Natural killer cell (primary cell): ENCODE measurements around the gene PNMA1. TPM values are rescaled to one million over a fixed set of nuclear protein-coding genes. Genes with fewer than 3 reads are reported as not detected.

Source experiments
- ATAC-seq, 3 donors: fragments of 150-1000 bp in 2 of 3; fragments of 200-7000 bp in 1 of 3; cut with Tn5 transposase; 1 replicate in 1 of 3; 2 replicates in 2 of 3; pipeline ENCODE4 v1.10.0; 2021; ENCODE audit warnings: mild to moderate bottlenecking in 2 of 3, moderate library complexity in 2 of 3
- DNase-seq, 2 donors: peaks; one replicate each; pipeline versions ENCODE4 v3.0.0 to v3.0.0-alpha.2; 2013 to 2021; ENCODE audit warnings: mixed read lengths in 1 of 2
- H3K27ac ChIP-seq: one replicate; pipeline ENCODE4 v1.5.1; 2013; ENCODE audit warnings: mild to moderate bottlenecking, low read length
- H3K27me3 ChIP-seq: one replicate; pipeline ENCODE4 v1.6.1; 2013; ENCODE audit warnings: low read length; ENCODE audit not compliant: control insufficient read depth, insufficient read depth
- H3K36me3 ChIP-seq: one replicate; pipeline ENCODE4 v1.6.1; 2013; ENCODE audit warnings: low read length; ENCODE audit not compliant: control insufficient read depth, insufficient read depth
- H3K4me1 ChIP-seq: one replicate; pipeline ENCODE4 v1.6.1; 2013; ENCODE audit warnings: low read length; ENCODE audit not compliant: control insufficient read depth, insufficient read depth
- H3K4me3 ChIP-seq: one replicate; pipeline ENCODE4 v1.5.1; 2013; ENCODE audit warnings: low read length
- H3K9me3 ChIP-seq: one replicate; pipeline ENCODE4 v1.6.1; 2013; ENCODE audit warnings: low read length; ENCODE audit not compliant: control insufficient read depth, insufficient read depth
- H3K27ac Mint-ChIP-seq, 2 donors: one replicate each; pipeline ENCODE4 v1.8.0; 2022; ENCODE audit warnings: mild to moderate bottlenecking in 2 of 2, mixed read lengths in 2 of 2, moderate library complexity in 1 of 2
- H3K27me3 Mint-ChIP-seq, 2 donors: one replicate each; pipeline ENCODE4 v1.8.0; 2022; ENCODE audit warnings: low read depth in 2 of 2, mixed read lengths in 2 of 2
- H3K36me3 Mint-ChIP-seq: one replicate; pipeline ENCODE4 v1.8.0; 2022; ENCODE audit warnings: mixed read lengths
- H3K4me1 Mint-ChIP-seq, 2 donors: one replicate each; pipeline ENCODE4 v1.8.0; 2022; ENCODE audit warnings: mixed read lengths in 2 of 2
- H3K4me3 Mint-ChIP-seq: one replicate; pipeline ENCODE4 v1.8.0; 2022; ENCODE audit warnings: mild to moderate bottlenecking, moderate library complexity, mixed read lengths
- H3K9me3 Mint-ChIP-seq, 2 donors: one replicate each; pipeline ENCODE4 v1.8.0; 2022; ENCODE audit warnings: mixed read lengths in 2 of 2
- WGBS: methylation state at CpG from one replicate; pipeline ENCODE4 v1.1.7; 2013; ENCODE audit warnings: missing lambda C conversion rate; ENCODE audit not compliant: insufficient coverage; 5-methylcytosine and 5-hydroxymethylcytosine counted together
- intact Hi-C: fragments of 100-400 bp; cut with micrococcal nuclease; formaldehyde crosslinking; loops from one replicate; pipeline ENCODE4 v1.14.2; 2022
- total RNA-seq, 4 donors: library from RNA; stranded (reverse); fragments of 120-200 nt in 1 of 4; gene quantifications; one replicate each; pipeline versions ENCODE4 v1.2.3 to v1.2.4, GENCODE V29; 2013 to 2022
- TF ChIP-seq, protein P1 (sequence below): fragments of 200-600 bp; IDR thresholded peaks from one replicate; pipeline ENCODE4 v1.8.0; 2022; ENCODE audit warnings: antibody characterized with exemption

PNMA1 gene
- total RNA-seq, 3 donors from 2014 or later (not counting 1 experiment from before 2014, with no cell fraction given): 26.0 to 32.3 (median 28.9) TPM

DNA sequence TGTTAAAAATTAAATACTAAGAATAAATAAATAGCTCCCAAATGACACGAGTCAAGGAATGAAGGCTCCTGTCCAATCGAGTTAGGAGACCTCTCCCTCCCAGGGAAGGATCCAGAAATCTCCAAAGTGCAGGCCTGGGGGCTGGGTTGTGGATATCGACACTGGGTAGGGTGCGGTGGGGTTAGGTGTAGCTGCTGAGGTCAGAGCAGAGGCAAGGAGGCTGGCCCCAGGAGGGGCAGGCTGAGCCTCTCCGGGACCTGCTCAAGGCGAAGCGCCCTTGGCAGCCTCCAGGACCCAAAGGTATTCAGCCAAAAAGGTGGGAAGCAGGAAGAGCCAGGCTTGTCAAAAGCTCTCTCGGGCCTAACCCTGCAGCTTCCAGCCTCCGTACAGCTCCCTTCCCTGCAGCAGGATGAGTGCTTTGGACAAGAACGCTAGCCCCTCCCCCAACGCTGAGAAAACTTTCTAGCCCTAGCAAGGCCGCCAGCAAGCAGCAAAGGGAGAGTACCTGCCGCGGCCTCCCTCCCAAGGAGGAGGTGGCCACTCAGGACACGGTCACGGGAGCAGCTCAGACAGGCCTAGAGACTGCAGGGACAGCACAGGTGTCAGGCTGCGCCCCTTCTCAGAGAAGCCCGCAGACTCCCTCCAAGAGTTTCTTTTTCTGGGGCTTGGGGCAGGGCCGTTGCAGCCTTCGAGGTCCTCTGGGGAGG lies 3.7 kb upstream of the PNMA1 start:
- peak in 1 of 2 donors; percentile 10 for DNase-seq
- TF ChIP-seq, protein P1, sequence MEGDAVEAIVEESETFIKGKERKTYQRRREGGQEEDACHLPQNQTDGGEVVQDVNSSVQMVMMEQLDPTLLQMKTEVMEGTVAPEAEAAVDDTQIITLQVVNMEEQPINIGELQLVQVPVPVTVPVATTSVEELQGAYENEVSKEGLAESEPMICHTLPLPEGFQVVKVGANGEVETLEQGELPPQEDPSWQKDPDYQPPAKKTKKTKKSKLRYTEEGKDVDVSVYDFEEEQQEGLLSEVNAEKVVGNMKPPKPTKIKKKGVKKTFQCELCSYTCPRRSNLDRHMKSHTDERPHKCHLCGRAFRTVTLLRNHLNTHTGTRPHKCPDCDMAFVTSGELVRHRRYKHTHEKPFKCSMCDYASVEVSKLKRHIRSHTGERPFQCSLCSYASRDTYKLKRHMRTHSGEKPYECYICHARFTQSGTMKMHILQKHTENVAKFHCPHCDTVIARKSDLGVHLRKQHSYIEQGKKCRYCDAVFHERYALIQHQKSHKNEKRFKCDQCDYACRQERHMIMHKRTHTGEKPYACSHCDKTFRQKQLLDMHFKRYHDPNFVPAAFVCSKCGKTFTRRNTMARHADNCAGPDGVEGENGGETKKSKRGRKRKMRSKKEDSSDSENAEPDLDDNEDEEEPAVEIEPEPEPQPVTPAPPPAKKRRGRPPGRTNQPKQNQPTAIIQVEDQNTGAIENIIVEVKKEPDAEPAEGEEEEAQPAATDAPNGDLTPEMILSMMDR: no peak

DNA sequence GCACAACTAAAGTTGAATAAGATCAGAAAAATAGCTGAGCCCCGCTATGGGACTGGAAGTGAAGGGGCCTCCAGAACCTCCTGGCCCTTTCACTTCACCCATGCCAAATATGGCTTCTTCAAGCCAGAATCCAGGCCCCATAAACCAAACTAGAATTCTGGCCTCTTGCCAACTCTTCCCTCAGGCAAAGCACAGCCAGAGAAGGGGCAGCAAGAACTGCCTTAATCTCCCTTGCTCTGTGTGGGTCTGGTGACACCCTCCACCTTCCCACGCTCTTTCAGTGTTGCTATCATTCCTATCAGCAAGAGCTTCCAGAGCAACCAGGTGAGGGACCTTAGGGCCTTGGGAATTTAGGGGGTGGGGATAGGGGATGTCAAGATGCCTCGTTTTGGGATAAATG lies 3.1 kb upstream of the PNMA1 start:
- peaks cover 7% of the 10 kb centered on the region for H3K36me3 Mint-ChIP-seq
- Histone ChIP-seq H3K36me3 (peaks cover 52% of the 10 kb centered on the region), H3K4me1 (peaks cover 19% of the 10 kb centered on the region), H3K4me3 (no peak overlapping the region), H3K27ac (no peak overlapping the region), H3K9me3 (no peaks in the 10 kb centered on the region), H3K27me3 (no peaks in the 10 kb centered on the region)
- no peaks in the 10 kb centered on the region for H3K9me3 Mint-ChIP-seq
- WGBS: 98% methylated on average over 2 of the region's 3 CpGs
- DNase-seq (peak in 1 of 2 donors; percentile 18), ATAC-seq (no peak)
- H3K4me1 Mint-ChIP-seq: peaks cover 16 to 21% of the 10 kb centered on the region in 2 donors
- no peak overlapping the region for H3K4me3 Mint-ChIP-seq
- TF ChIP-seq, protein P1: no peak
- peak overlapping the region in 1 of 2 donors; percentile 43 for H3K27ac Mint-ChIP-seq
- intact Hi-C loops: no loop called here
- no peaks in the 10 kb centered on the region for H3K27me3 Mint-ChIP-seq

More for the DNA sequence above, 3.7 kb upstream of the PNMA1 start:
- no peaks in the 10 kb centered on the region for H3K27me3 ChIP-seq
- no peaks in the 10 kb centered on the region for H3K27me3 Mint-ChIP-seq
- no peak overlapping the region for H3K4me3 ChIP-seq
- peaks cover 13% of the 10 kb centered on the region for H3K4me1 ChIP-seq
- H3K9me3 Mint-ChIP-seq: no peaks in the 10 kb centered on the region
- WGBS: 96% methylated on average over 20 of the region's 20 CpGs
- H3K27ac Mint-ChIP-seq: peak overlapping the region in 1 of 2 donors; percentile 45
- H3K27ac ChIP-seq: no peak overlapping the region
- peaks cover 10% of the 10 kb centered on the region for H3K36me3 Mint-ChIP-seq
- H3K4me1 Mint-ChIP-seq: peaks cover 10 to 15% of the 10 kb centered on the region in 2 donors
- H3K4me3 Mint-ChIP-seq: no peak overlapping the region
- no peaks in the 10 kb centered on the region for H3K9me3 ChIP-seq
- peaks cover 58% of the 10 kb centered on the region for H3K36me3 ChIP-seq
- intact Hi-C loops: no loop called here
- ATAC-seq: no peak

DNA sequence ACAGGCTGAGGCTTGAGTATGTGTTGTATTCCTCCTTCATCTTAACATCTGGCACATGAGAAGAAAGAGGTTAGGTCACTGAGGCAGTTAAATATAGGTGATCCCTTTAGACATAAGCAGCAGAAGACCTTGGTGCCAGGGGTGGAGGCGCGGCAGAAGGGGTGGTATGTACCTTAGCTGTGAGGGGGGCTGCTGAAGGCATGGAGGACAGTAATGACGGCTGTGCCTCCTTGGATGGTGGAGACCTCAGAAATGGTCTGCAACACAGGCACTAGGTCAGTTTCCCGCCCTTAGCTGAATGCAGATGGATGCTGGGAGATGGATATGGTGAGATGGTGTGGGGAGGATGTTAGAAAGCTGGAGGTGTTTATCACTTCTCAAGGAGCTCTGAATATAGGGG lies 1.5 kb upstream of the PNMA1 start:
- no peaks in the 10 kb centered on the region for H3K27me3 ChIP-seq
- H3K36me3 ChIP-seq: peaks cover 36% of the 10 kb centered on the region
- Mint-ChIP-seq H3K9me3 (no peaks in the 10 kb centered on the region), H3K4me3 (peak overlapping the region; percentile 29), H3K27me3 (no peaks in the 10 kb centered on the region), H3K4me1 (peaks cover 22 to 26% of the 10 kb centered on the region in 2 donors), H3K27ac (peak overlapping the region; percentile 80 to 89), H3K36me3 (no peaks in the 10 kb centered on the region)
- no peak overlapping the region for H3K4me3 ChIP-seq
- H3K9me3 ChIP-seq: no peaks in the 10 kb centered on the region
- 95% methylated on average over 4 of the region's 4 CpGs for WGBS
- intact Hi-C loops: no loop called here
- DNase-seq: peak in 1 of 2 donors; percentile 14
- peaks cover 25% of the 10 kb centered on the region for H3K4me1 ChIP-seq
- TF ChIP-seq, protein P1: no peak
- H3K27ac ChIP-seq: no peak overlapping the region
- no peak for ATAC-seq
